Heart right ventricle (tissue), 16 donors: Measurements from ENCODE around the gene MS4A2. TPM values are rescaled to one million over a fixed set of nuclear protein-coding genes. Genes with fewer than 3 reads are reported as not detected.
"Not testable (repeated sequence)": the region's sequence is repeated elsewhere in the genome, so short reads cannot be mapped to it uniquely, and the experiment has no call there.

Source experiments
- ATAC-seq, 8 donors: fragments of 200-7000 bp; cut with Tn5 transposase; one replicate each; pipeline ENCODE4 v1.9.1; 2020; ENCODE audit warnings: mild to moderate bottlenecking in 8 of 8, moderate library complexity in 8 of 8, moderate number of reproducible peaks in 1 of 8
- DNase-seq, 2 donors: peaks; one replicate each; pipeline ENCODE4 v3.0.0-alpha.2; 2020
- H3K27ac ChIP-seq, 10 donors: fragments of 200-600 bp; sonication (generic) in 2 of 10; one replicate each; pipeline versions ENCODE4 v1.5.0 to v1.8.0; 2020 to 2022; ENCODE audit warnings: mild to moderate bottlenecking in 3 of 10
- H3K27me3 ChIP-seq, 7 donors: fragments of 200-600 bp; one replicate each; pipeline ENCODE4 v1.8.0; 2021 to 2022; ENCODE audit warnings: mild to moderate bottlenecking in 2 of 7
- H3K36me3 ChIP-seq, 9 donors: fragments of 200-600 bp; sonication (generic) in 1 of 9; one replicate each; pipeline versions ENCODE4 v1.5.0 to v1.8.0; 2020 to 2022; ENCODE audit warnings: mild to moderate bottlenecking in 2 of 9
- H3K4me1 ChIP-seq, 9 donors: fragments of 200-600 bp; sonication (generic) in 1 of 9; one replicate each; pipeline versions ENCODE4 v1.5.0 to v1.8.0; 2020 to 2022; ENCODE audit warnings: mild to moderate bottlenecking in 4 of 9
- H3K4me3 ChIP-seq, 10 donors: fragments of 200-600 bp; sonication (generic) in 2 of 10; one replicate each; pipeline versions ENCODE4 v1.5.0 to v1.8.0; 2020 to 2022; ENCODE audit warnings: mild to moderate bottlenecking in 7 of 10, moderate library complexity in 2 of 10
- H3K9me3 ChIP-seq, 11 donors: fragments of 200-600 bp in 10 of 11; sonication (generic) in 2 of 11; one replicate each; pipeline versions ENCODE4 v1.5.0 to v1.8.0; 2013 to 2022; ENCODE audit warnings: mild to moderate bottlenecking in 2 of 11, control low read depth in 1 of 11, moderate library complexity in 1 of 11
- WGBS, 2 donors: extraction: QIAGEN DNeasy Blood & Tissue Kit; methylation state at CpG; one replicate each; pipeline ENCODE4 v1.1.7; 2013; ENCODE audit warnings: inconsistent platforms in 1 of 2; 5-methylcytosine and 5-hydroxymethylcytosine counted together
- intact Hi-C, 10 donors: fragments of 100-400 bp; cut with DNase I; formaldehyde crosslinking; loops; one replicate each; pipeline versions ENCODE4 v1.11.1 to v1.14.2; 2022
- polyA plus RNA-seq, 2 donors: library from polyadenylated mRNA; stranded (reverse); fragments of 200-250 nt; gene quantifications; one replicate each; pipeline ENCODE4 v1.2.3, GENCODE V29; 2013
- total RNA-seq, 10 donors: library from RNA; stranded (reverse); fragmentation: NEBNext Ultra II Directional in 3 of 10; extraction: Animal tissue kit (Norgen Biotek cat#: 25700) in 3 of 10; gene quantifications; one replicate each; pipeline versions ENCODE4 v1.2.1 to v1.2.4, GENCODE V29; 2021 to 2023
- TF ChIP-seq, protein P1 (sequence below), 9 donors: fragments of 200-600 bp; sonication (generic) in 2 of 9; IDR thresholded peaks; one replicate each; pipeline versions ENCODE4 v1.5.0 to v1.8.0; 2021 to 2022; ENCODE audit warnings: antibody characterized with exemption in 9 of 9, mild to moderate bottlenecking in 5 of 9, moderate library complexity in 1 of 9
- donor health status: Arrhythmogenic right ventricular cardiomyopathy.
- donor health status: ischemic (EF 13 %, LVEDD 7.1; RV severe dilation, severe dysfunction).
- donor health status: healthy with polysubstance abuse.
- donor health status: DM: no; HTN: yes; CAD: no.
- donor health status: DM: no; HTN: no; CAD: no.
- donor health status: ischemic (EF 25% LVEDD 6.9; RV normal size, moderate dysfunction).
- donor health status: ischemic (EF 25% LVEDD 5.7; RV mildly dilated, moderate dysfunction).
- donor health status: healthy.
- donor health status: DM: yes; HTN: yes; CAD: no.
- donor health status: Ischemic cardiomyopathy.
- donor health status: ischemic (EF 35%, LVEDD 5.7; RV mildly dilated, moderate dysfunction).
- donor health status: nonischemic (EF 11% LVEDD 7.7; RV severe dilation, severe dysfunction).
- donor health status: DM: yes; HTN: yes; CAD: no.
- donor health status: PGD.
- donor health status: ischemic (EF 29% LVEDD 5.4; RV normal size, mild dysfunction).
- donor health status: nonischemic (EF 23%, LVEDD 6.1; RV moderate dilation, normal function).

The MS4A2 gene
- total and polyA plus RNA-seq, 12 donors = 0.06 to 0.79 (median 0.43) TPM; not detected in 4

DNA sequence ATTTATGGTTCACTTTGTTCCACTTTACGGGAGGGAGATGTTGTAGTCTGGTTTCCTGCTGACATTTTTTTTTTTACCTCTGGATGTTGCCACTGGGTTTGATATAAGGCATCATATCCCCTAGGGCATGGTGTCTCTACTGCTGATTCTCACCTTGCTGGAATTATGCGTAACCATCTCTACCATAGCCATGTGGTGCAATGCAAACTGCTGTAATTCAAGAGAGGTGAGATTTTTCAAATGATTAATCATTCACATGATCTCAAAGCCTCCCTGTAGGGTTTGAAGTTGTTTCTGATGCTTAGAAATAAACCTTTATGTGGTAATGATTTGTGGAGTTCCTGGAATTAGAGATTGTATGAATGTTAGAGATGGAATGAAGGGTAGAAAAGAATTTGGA lies 19.0 kb upstream of the MS4A2 start:
- Histone ChIP-seq H3K36me3 (no peaks in the 10 kb centered on the region), H3K4me3 (no peak overlapping the region), H3K27ac (no peak overlapping the region), H3K27me3 (peaks cover 0 to 4% (median 0%) of the 10 kb centered on the region in 7 donors), H3K9me3 (no peaks in the 10 kb centered on the region), H3K4me1 (no peaks in the 10 kb centered on the region)
- DNase-seq (no peak), ATAC-seq (no peak)
- 80 to 81% methylated on average over 2 of the region's 2 CpGs for WGBS, 2 donors
- TF ChIP-seq, protein P1, sequence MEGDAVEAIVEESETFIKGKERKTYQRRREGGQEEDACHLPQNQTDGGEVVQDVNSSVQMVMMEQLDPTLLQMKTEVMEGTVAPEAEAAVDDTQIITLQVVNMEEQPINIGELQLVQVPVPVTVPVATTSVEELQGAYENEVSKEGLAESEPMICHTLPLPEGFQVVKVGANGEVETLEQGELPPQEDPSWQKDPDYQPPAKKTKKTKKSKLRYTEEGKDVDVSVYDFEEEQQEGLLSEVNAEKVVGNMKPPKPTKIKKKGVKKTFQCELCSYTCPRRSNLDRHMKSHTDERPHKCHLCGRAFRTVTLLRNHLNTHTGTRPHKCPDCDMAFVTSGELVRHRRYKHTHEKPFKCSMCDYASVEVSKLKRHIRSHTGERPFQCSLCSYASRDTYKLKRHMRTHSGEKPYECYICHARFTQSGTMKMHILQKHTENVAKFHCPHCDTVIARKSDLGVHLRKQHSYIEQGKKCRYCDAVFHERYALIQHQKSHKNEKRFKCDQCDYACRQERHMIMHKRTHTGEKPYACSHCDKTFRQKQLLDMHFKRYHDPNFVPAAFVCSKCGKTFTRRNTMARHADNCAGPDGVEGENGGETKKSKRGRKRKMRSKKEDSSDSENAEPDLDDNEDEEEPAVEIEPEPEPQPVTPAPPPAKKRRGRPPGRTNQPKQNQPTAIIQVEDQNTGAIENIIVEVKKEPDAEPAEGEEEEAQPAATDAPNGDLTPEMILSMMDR (IDR thresholded peaks at IDR 0.05) = no peak
- intact Hi-C loops = no loop called here

DNA sequence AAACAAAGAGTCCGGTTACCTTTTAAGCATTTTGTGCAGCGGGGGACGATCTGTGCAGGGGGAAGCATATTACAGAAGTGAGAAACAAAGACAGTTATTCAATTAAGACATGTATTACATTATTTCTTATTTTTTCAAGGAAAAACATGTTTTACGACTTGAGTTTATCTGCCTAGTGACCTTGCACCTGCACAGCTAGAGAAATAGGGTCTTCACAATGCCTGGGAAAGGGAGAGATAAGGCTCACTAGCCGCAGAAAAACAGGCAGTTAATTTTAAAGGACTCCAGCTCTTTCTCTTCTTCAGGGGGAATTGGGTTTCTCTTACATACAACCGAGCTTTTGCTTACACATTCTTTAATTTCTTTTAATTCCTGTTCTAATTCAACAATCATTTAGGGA lies 16.8 kb upstream of the MS4A2 start:
- H3K27ac ChIP-seq, H3K4me1 ChIP-seq, ATAC-seq, H3K9me3 ChIP-seq, DNase-seq, H3K36me3 ChIP-seq, intact Hi-C loops, H3K4me3 ChIP-seq, H3K27me3 ChIP-seq: not testable (repeated sequence)
- WGBS, 2 donors = 72 to 76% methylated on average over 6 of the region's 6 CpGs

DNA sequence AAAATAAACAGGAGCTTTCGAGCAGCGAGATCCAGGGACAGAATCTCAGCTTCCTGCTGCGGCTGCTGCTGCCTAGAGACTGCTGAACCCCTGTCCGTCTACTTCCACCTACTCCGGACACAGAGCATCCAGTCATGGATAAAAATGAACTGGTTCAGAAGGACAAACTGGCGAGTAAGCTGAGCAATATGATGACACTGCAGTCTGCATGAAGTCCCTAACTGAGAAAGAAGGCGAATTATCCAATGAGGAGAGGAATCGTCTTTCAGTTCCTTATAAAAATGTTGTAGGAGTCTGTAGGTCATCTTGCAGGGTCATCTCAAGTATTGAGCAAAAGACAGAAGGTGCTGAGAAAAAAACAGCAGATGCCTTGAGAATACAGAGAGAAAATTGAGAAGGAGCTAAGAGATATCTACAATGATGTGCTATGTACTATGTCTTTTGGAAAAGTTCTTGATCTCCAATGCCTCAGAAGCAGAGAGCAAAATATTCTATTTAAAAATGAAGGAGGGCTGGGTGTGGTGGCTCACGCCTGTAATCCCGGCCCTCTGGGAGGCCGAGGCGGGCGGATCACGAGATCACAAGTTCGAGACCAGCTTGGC lies 11.1 kb upstream of the MS4A2 start:
- 66 to 71% methylated on average over 15 of the region's 15 CpGs for WGBS, 2 donors
- TF ChIP-seq, protein P1 (IDR thresholded peaks at IDR 0.05) = no peak
- intact Hi-C loops = no loop called here
- H3K36me3 ChIP-seq = no peaks in the 10 kb centered on the region
- H3K27me3 ChIP-seq = no peaks in the 10 kb centered on the region
- H3K27ac ChIP-seq = no peak overlapping the region
- no peaks in the 10 kb centered on the region for H3K4me1 ChIP-seq
- H3K9me3 ChIP-seq = peaks cover 0 to 9% (median 0%) of the 10 kb centered on the region in 11 donors
- DNase-seq = no peak
- H3K4me3 ChIP-seq = no peak overlapping the region
- no peak for ATAC-seq

DNA sequence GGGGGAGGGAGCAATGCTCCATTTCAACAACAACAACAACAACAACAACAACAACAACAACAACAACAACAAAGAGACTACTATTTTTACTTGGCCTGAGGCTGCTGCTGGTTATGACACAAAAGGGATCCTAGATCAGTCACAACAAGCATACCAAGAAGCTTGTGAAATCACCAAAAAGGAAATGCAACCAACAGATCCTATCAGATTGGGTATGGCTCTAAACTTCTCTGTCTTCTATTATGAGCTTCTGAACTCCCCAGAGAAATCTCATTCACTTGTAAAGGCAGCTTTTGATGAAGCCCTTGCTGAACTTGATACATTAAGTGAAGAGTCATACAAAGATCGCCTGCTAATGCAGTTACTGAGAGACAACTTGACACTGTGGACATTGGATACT lies 10.5 kb upstream of the MS4A2 start:
- TF ChIP-seq, protein P1 (IDR thresholded peaks at IDR 0.05) = no peak
- WGBS, 2 donors = 90 to 93% methylated on average over 1 of the region's 1 CpG
- no peak overlapping the region for H3K27ac ChIP-seq
- no peak for DNase-seq
- no peak for ATAC-seq
- H3K4me1 ChIP-seq = no peaks in the 10 kb centered on the region
- no peaks in the 10 kb centered on the region for H3K27me3 ChIP-seq
- intact Hi-C loops = no loop called here
- no peaks in the 10 kb centered on the region for H3K36me3 ChIP-seq
- H3K9me3 ChIP-seq = peaks cover 0 to 9% (median 0%) of the 10 kb centered on the region in 11 donors
- no peak overlapping the region for H3K4me3 ChIP-seq

DNA sequence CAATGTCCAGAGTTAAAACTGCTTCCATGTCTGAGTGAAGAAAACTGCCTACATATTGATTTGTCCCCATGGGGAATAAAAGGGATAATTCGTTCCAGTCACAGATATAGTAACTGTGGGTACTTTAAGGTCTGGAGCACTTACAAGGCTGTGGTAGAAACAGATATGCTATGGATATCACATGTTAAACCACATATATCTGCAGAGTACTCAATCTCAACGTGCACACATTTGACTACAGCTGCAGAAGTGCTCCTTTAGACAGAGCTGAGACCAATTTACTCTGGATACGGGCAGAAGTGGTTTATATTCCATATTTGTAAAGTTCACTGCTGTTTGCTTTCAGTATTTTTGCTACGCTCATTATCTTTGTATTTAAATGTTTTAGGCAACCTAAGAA lies 9.7 kb upstream of the MS4A2 start:
- intact Hi-C loops = no loop called here
- Histone ChIP-seq H3K27ac (no peak overlapping the region), H3K9me3 (peaks cover 0 to 9% (median 0%) of the 10 kb centered on the region in 11 donors), H3K4me3 (no peak overlapping the region), H3K27me3 (no peaks in the 10 kb centered on the region), H3K36me3 (no peaks in the 10 kb centered on the region), H3K4me1 (no peaks in the 10 kb centered on the region)
- no peak for ATAC-seq
- TF ChIP-seq, protein P1 (IDR thresholded peaks at IDR 0.05) = no peak
- DNase-seq = no peak
- 75 to 77% methylated on average over 4 of the region's 4 CpGs for WGBS, 2 donors
